Measurements from ENCODE around the gene TRPM3. TPM values are rescaled to one million over a fixed set of nuclear protein-coding genes. Genes with fewer than 3 reads are reported as not detected.

TRPM3 gene
- not detected for total RNA-seq

- CTCF ChIA-PET = no interaction called here
- POLR2A ChIA-PET = no interaction called here
These were observed at the start of gene TRPM3 for GRCh38 chr9:71121275-71122021. Gene TRPM3 (minus strand): TSS chr9:71121621. CDS start chr9:71121354, 267 bp downstream.

DNA sequence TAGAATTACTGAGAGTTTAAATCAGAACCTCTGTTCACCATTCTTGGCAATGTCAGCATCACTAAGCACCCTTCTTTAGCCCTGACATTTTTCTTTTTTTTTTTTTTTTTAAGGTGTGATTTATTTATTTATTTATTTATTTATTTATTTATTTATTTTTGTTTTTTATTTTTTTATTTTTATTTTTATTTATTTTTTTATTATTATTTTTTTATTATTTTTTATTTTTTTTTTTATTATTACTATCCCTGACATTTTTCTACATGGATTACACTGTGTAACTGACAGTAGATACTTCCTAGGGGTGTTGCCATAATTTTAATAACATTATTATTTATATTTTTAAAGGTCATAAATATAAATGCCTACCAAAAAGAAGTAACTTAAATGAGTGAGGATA lies 47.0 kb upstream of the TRPM3 start:
- ChIA-PET CTCF (no interaction called here), POLR2A (no interaction called here)

- CTCF ChIA-PET = no interaction called here
- POLR2A ChIA-PET = interaction anchor here (0.6 kb wide), 1 partner anchor 56 kb away, joined by 3 read pairs; no protein-coding TSS in a partner anchor
These were observed 40.7 kb upstream of the TRPM3 start for GRCh38 chr9:71162126-71162525.

GRCh38 chr9:71157731-71158130 lies 36.3 kb upstream of the TRPM3 start:
- POLR2A ChIA-PET = interaction anchor here (0.6 kb wide), 1 partner anchor 20 kb away, joined by 6 read pairs; no protein-coding TSS in a partner anchor
- CTCF ChIA-PET = no interaction called here

- CTCF ChIA-PET = no interaction called here
- POLR2A ChIA-PET = no interaction called here
These were observed 25.9 kb upstream of the TRPM3 start for GRCh38 chr9:71147368-71147767.

GRCh38 chr9:71146511-71146910 lies 25.1 kb upstream of the TRPM3 start:
- POLR2A ChIA-PET = no interaction called here
- CTCF ChIA-PET = no interaction called here

DNA sequence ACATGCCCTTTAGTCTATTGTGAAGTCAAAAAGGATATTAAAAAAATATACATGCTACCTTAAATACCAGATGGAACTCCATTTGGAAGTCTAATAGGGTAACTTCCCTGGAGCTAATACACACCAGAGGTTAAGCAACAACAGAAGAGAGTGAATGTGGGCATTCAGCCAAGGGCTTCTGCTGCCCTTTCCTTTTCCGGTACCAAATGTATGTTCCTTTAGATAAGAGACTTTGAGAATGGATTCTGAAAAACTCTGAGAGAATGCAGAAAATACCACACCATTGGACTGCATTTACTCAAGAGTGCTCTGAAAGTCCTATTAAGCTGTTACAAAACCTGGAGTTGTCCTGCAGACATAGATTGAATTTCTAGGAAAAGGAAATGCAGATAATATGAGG lies 23.8 kb upstream of the TRPM3 start:
- CTCF ChIA-PET = no interaction called here
- POLR2A ChIA-PET = no interaction called here

DNA sequence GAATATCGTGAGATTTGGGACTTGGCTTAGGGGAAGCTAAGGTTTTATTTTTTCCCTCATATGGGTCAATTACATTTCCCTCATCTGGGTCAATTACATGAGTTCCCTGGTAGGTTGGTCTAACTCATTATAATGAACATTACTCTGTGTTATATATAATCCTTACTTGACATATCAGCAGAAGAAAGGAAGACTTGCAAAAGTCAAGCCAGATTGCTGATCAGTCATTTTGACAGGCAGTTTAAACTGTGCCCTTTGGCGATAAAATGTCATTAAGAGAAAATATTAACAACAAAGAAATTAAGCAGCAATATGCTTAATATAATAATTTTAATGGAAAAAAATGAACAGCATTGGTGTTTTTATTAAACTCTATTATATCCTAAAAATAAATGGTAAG lies 23.1 kb upstream of the TRPM3 start:
- ChIA-PET CTCF (no interaction called here), POLR2A (no interaction called here)

DNA sequence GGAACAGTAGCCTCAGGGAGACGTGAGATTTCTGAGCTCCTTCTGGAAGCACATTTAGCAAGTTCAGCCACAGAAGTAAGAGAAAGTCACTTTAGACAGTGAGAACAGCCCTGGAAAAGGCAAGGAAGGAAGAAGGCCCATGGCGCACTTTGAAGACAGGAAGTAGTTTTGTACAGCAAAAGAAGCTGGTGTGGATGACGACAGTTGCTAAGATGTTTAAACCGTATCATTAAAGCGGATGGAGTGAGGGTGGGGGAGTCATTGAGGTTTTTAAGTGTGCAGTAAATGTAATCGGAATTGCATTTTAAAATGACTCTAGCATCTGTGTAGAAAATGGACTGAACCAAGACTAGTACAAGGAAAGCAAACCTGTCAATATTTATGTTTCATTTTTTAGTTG lies 15.3 kb upstream of the TRPM3 start:
- ChIA-PET CTCF (no interaction called here), POLR2A (no interaction called here)

- CTCF ChIA-PET = no interaction called here
These were observed 9.7 kb upstream of the TRPM3 start for GRCh38 chr9:71131145-71131544.

DNA sequence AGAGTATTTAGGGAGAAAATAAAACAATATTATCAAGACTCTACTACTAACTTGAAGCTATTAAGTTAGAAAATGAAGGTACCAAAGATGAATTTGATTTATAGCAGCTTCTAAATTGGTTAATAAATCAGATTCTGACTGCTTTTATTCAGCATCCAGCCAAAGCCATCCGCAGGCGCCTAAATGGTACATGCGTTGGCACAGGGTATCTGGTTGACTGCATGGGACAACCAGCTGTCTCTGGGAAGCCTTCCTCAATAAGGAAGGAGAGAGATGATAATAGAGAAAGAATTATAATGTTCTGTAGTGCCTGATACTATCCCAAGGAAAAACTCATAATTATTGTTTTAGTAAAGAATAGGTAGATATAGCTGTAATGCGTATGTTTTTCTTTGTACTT lies 9.1 kb upstream of the TRPM3 start:
- CTCF ChIA-PET = no interaction called here

More at GRCh38 chr9:71131145-71131544, 9.7 kb upstream of the TRPM3 start:
- POLR2A ChIA-PET = no interaction called here

GRCh38 chr9:71128796-71129195 lies 7.4 kb upstream of the TRPM3 start:
- POLR2A ChIA-PET = no interaction called here
- CTCF ChIA-PET = no interaction called here

More for the DNA sequence above, 9.1 kb upstream of the TRPM3 start:
- POLR2A ChIA-PET = no interaction called here

- ChIA-PET POLR2A (no interaction called here), CTCF (no interaction called here)
These were observed 5.9 kb upstream of the TRPM3 start for GRCh38 chr9:71127301-71127700.

DNA sequence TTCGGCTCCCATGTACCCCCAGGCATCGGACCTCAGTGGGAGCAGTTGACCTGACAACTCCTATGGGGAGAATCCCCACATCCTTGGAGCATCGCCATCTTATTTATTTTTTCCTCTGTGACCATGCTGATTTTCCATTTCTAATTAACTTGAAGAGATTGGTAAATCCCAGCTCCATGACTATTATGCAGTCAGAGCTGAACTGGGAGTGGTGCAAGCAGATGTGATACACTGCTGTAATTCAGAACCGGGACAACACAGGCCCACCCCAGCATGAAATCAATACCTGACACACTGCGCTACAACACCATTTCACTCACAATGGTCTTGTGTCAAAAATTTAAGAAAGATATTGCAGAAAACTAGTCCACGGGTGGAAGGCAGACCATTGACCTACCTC lies 1.0 kb upstream of the TRPM3 start:
- ChIA-PET CTCF (no interaction called here), POLR2A (no interaction called here)

DNA sequence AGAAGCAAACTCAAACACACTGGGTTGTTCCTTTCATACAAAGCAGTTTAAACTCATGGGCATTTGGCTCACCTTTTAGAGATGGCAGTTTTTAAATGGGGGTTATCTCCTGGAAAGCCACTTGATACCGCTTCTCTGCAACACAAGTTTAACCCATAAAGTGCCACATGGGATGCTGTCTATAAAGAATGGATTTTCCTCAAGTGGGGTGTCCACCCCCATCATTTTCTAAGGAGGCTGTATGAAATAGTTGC lies 528 bp upstream of the TRPM3 start:
- ChIA-PET POLR2A (no interaction called here), CTCF (no interaction called here)

- ChIA-PET CTCF (no interaction called here), POLR2A (no interaction called here)
These were observed 747 bp downstream of the TRPM3 start for GRCh38 chr9:71120501-71121247.

DNA sequence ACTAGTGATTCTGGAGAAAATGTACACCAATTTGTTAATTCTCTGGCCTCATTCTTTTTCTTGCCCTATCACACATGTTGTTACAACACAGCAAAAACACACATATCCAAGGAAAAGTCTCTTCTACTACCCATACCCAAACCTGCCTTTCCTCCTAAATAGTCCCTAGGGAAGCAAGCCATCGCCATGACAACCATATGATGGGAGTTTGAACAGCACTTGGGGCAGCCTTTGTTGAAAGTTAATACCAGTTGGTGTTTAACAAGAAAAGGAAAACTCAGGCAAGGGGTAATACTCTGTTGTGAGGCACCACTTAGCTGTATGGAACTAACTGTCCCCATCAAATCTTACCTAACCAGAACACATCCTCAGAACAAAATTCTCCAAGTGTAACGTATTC lies 1.7 kb downstream of the TRPM3 start:
- POLR2A ChIA-PET = no interaction called here
- CTCF ChIA-PET = no interaction called here

- POLR2A ChIA-PET = no interaction called here
- CTCF ChIA-PET = no interaction called here
These were observed 3.1 kb downstream of the TRPM3 start for GRCh38 chr9:71118324-71118723.

DNA sequence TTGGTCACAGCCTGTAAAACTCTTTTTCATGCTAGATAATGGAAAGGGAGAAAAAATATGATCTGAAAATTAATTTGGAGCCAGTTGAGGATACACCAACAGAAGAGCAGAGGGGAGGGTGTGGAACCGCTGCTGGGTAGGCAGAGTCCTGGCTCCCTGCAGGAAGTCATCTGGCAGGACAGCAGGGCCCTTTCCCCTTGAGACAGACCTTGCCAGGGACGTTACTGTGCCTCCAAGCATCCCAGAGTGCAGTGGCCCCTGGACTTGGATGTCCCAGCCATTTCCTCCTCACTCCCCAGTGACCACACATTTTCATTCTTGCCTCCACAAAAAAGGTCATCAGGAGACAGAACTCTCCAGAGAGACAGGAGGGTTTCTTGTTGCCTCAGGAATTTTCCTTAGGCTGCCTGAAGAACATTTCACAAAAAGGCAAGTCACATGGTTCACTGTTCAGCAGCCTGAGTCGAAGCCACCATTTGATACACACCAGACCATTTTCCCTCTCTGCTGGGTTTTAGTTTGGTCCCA lies 5.9 kb downstream of the TRPM3 start:
- ChIA-PET POLR2A (no interaction called here), CTCF (no interaction called here)

GRCh38 chr9:71112866-71113265 lies 8.6 kb downstream of the TRPM3 start:
- ChIA-PET CTCF (no interaction called here), POLR2A (no interaction called here)

DNA sequence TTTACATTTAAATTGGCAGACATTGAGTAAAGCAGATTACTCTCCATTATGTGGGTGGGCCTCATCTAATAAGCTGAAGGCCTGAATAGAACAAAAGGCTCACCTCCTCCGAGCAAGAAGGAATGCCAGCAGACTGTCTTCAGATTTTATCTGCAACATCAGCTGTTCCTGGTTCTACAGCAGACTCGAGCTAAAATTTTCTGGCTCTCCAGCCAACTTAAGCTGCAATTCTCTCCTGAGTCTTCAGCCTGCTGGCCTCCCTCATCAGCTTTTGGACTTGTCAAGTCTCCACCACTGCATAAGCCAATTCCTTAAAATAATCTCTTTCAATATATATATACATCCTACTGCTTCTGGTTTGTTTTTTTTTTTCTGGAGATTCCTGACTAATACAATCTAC lies 12.5 kb downstream of the TRPM3 start:
- ChIA-PET CTCF (no interaction called here), POLR2A (no interaction called here)

GRCh38 chr9:71106992-71107391 lies 14.4 kb downstream of the TRPM3 start:
- POLR2A ChIA-PET = no interaction called here
- CTCF ChIA-PET = no interaction called here

All from activated CD8-positive, alpha-beta memory T cell treated with anti-CD3 and anti-CD28 coated beads for 36 hours (primary cell).